CD4-positive, alpha-beta T cell (primary cell): ENCODE data around the gene CTSD. TPM values are rescaled to one million over a fixed set of nuclear protein-coding genes. Genes with fewer than 3 reads are reported as not detected.

Source experiments
- ATAC-seq: fragments of 200-7000 bp; cut with Tn5 transposase; one replicate; pipeline ENCODE4 v1.10.0; 2022; ENCODE audit warnings: mild to moderate bottlenecking; ENCODE audit not compliant: poor library complexity
- CTCF ChIA-PET: fragments of 350-600 bp; sonication (Branson Sonifier 250); formaldehyde crosslinking; loops from one replicate; lab custom pipeline; 2021; ENCODE audit warnings: antibody characterized with exemption, inconsistent platforms; lab: Charles Lee
- POLR2A ChIA-PET: fragments of 350-600 bp; sonication (Branson Sonifier 250); formaldehyde crosslinking; loops from one replicate; lab custom pipeline; 2021; ENCODE audit warnings: antibody characterized with exemption, inconsistent platforms; lab: Charles Lee
- DNase-seq, 14 experiments: peaks; one replicate each; pipeline ENCODE4 v3.0.0-alpha.2; 2013 to 2020; ENCODE audit warnings: mixed read lengths in 2 of 14
- H3K27ac ChIP-seq, 2 donors: one replicate each; pipeline versions ENCODE4 v1.5.1 to v1.7.0; 2013; ENCODE audit warnings: low read length in 2 of 2, low read depth in 1 of 2, mild to moderate bottlenecking in 1 of 2
- H3K27me3 ChIP-seq, 2 experiments: 1 replicate in 1 of 2; 2 replicates in 1 of 2; pipeline versions ENCODE4 v1.6.1 to v1.7.0; 2013; ENCODE audit warnings: low read length in 2 of 2, control low read depth in 1 of 2, mild to moderate bottlenecking in 1 of 2, moderate library complexity in 1 of 2; ENCODE audit not compliant: insufficient read depth in 2 of 2, control insufficient read depth in 1 of 2
- H3K36me3 ChIP-seq: one replicate; pipeline ENCODE4 v1.6.1; 2013; ENCODE audit warnings: low read length, control low read depth; ENCODE audit not compliant: insufficient read depth
- H3K4me1 ChIP-seq: one replicate; pipeline ENCODE4 v1.6.1; 2013; ENCODE audit warnings: low read length, control low read depth; ENCODE audit not compliant: insufficient read depth
- H3K4me3 ChIP-seq: one replicate; pipeline ENCODE4 v1.5.1; 2013; ENCODE audit warnings: mild to moderate bottlenecking, low read length, moderate library complexity
- H3K9me3 ChIP-seq, 2 experiments: 1 replicate in 1 of 2; 2 replicates in 1 of 2; pipeline versions ENCODE4 v1.6.1 to v1.7.0; 2013; ENCODE audit warnings: low read length in 2 of 2, mild to moderate bottlenecking in 2 of 2, control low read depth in 1 of 2, moderate library complexity in 1 of 2; ENCODE audit not compliant: control insufficient read depth in 1 of 2, insufficient read depth in 1 of 2
- H3K27ac Mint-ChIP-seq: one replicate; pipeline ENCODE4 v1.8.0; 2020; ENCODE audit warnings: mixed read lengths
- H3K27me3 Mint-ChIP-seq: one replicate; pipeline ENCODE4 v1.8.0; 2021; ENCODE audit warnings: mixed read lengths
- H3K36me3 Mint-ChIP-seq: one replicate; pipeline ENCODE4 v1.8.0; 2021; ENCODE audit warnings: low read depth, mixed read lengths
- H3K4me1 Mint-ChIP-seq: one replicate; pipeline ENCODE4 v1.8.0; 2021; ENCODE audit warnings: low read depth, mixed read lengths
- H3K4me3 Mint-ChIP-seq: one replicate; pipeline ENCODE4 v1.8.0; 2020; ENCODE audit warnings: mild to moderate bottlenecking, mixed read lengths
- H3K9me3 Mint-ChIP-seq: one replicate; pipeline ENCODE4 v1.8.0; 2020; ENCODE audit warnings: mixed read lengths
- CTCF ChIP-seq: fragments of 200-600 bp; IDR thresholded peaks from one replicate; pipeline ENCODE4 v1.8.0; 2022; ENCODE audit warnings: antibody characterized with exemption, mild to moderate bottlenecking
- intact Hi-C, 2 experiments: fragments of 100-400 bp; cut with DNase I in 1 of 2; cut with micrococcal nuclease in 1 of 2; formaldehyde crosslinking; loops; one replicate each; pipeline versions ENCODE4 v1.15.1 to v1.9.0; 2023 to 2025; cut with DNase I, micrococcal nuclease
- total RNA-seq, 174 experiments: library from RNA in 2 of 174; stranded (reverse) in 2 of 174; gene quantifications; one replicate each; pipeline ENCODE4 v1.2.3 and lab custom pipeline; 2021 to 2026

The CTSD gene
- total RNA-seq, 2 experiments from 2014 or later: 63.3 to 71.3 TPM

GRCh38 chr11:1744891-1745700 is 18.6 kb downstream of the CTSD start:
- Histone ChIP-seq H3K27me3 (peaks cover 8% of the 10 kb centered on the region in 2 experiments), H3K4me1 (peaks cover 15% of the 10 kb centered on the region), H3K36me3 (no peaks in the 10 kb centered on the region), H3K9me3 (peaks cover 0 to 10% of the 10 kb centered on the region in 2 experiments), H3K27ac (no peak overlapping the region), H3K4me3 (no peak overlapping the region)
- H3K36me3 Mint-ChIP-seq: no peaks in the 10 kb centered on the region
- CTCF ChIA-PET: no interaction called here
- no peak overlapping the region for H3K27ac Mint-ChIP-seq
- POLR2A ChIA-PET: no interaction called here
- no peak for TF ChIP-seq CTCF
- ATAC-seq (no peak), DNase-seq (no peak)
- intact Hi-C loops: loop anchor here in 1 of 2 experiments (10.0 kb wide), 1 partner anchor 1530 kb away; no protein-coding TSS in a partner anchor
- peaks cover 14% of the 10 kb centered on the region for H3K4me1 Mint-ChIP-seq
- H3K27me3 Mint-ChIP-seq: peaks cover 8% of the 10 kb centered on the region
- H3K9me3 Mint-ChIP-seq: no peaks in the 10 kb centered on the region
- no peak overlapping the region for H3K4me3 Mint-ChIP-seq

GRCh38 chr11:1744137-1744886 is 19.4 kb downstream of the CTSD start:
- no peak overlapping the region for H3K4me3 Mint-ChIP-seq
- peaks cover under 1% of the 10 kb centered on the region for H3K27me3 Mint-ChIP-seq
- intact Hi-C loops: loop anchor here in 1 of 2 experiments (10.0 kb wide), 1 partner anchor 1530 kb away; no protein-coding TSS in a partner anchor
- DNase-seq: no peak
- Histone ChIP-seq H3K36me3 (no peaks in the 10 kb centered on the region), H3K4me1 (peaks cover 7% of the 10 kb centered on the region), H3K27me3 (peaks cover under 1% of the 10 kb centered on the region in 2 experiments), H3K27ac (no peak overlapping the region), H3K9me3 (peaks cover 0 to 8% of the 10 kb centered on the region in 2 experiments), H3K4me3 (no peak overlapping the region)
- POLR2A ChIA-PET: no interaction called here
- CTCF ChIA-PET: no interaction called here
- no peaks in the 10 kb centered on the region for H3K36me3 Mint-ChIP-seq
- peaks cover 6% of the 10 kb centered on the region for H3K4me1 Mint-ChIP-seq
- TF ChIP-seq CTCF: no peak
- H3K9me3 Mint-ChIP-seq: no peaks in the 10 kb centered on the region
- H3K27ac Mint-ChIP-seq: no peak overlapping the region
- ATAC-seq: no peak

GRCh38 chr11:1743585-1744136 is 20.1 kb downstream of the CTSD start:
- no peak overlapping the region for H3K4me3 ChIP-seq
- no peak for DNase-seq
- Mint-ChIP-seq H3K27me3 (no peaks in the 10 kb centered on the region), H3K27ac (no peak overlapping the region), H3K36me3 (no peaks in the 10 kb centered on the region), H3K9me3 (no peaks in the 10 kb centered on the region), H3K4me3 (no peak overlapping the region), H3K4me1 (peaks cover 6% of the 10 kb centered on the region)
- H3K9me3 ChIP-seq: peaks cover 0 to 7% of the 10 kb centered on the region in 2 experiments
- H3K4me1 ChIP-seq: peaks cover 2% of the 10 kb centered on the region
- ChIA-PET POLR2A (no interaction called here), CTCF (no interaction called here)
- intact Hi-C loops: loop anchor here in 1 of 2 experiments (10.0 kb wide), 1 partner anchor 1529 kb away; no protein-coding TSS in a partner anchor
- no peak for ATAC-seq
- H3K27ac ChIP-seq: no peak overlapping the region
- no peaks in the 10 kb centered on the region for H3K27me3 ChIP-seq
- no peaks in the 10 kb centered on the region for H3K36me3 ChIP-seq
- no peak for TF ChIP-seq CTCF
